Activated CD8-positive, alpha-beta T cell treated with anti-CD3 and anti-CD28 coated beads for 36 hours (primary cell): ENCODE results near the gene TNRC6C. TPM values are rescaled to one million over a fixed set of nuclear protein-coding genes. Genes with fewer than 3 reads are reported as not detected.
A peak's percentile ranks its signal among the peaks of the same experiment; 100 is the strongest.

Experiments used
- ATAC-seq: fragments of 200-7000 bp; cut with Tn5 transposase; one replicate; pipeline ENCODE4 v1.10.0; 2021; ENCODE audit warnings: mild to moderate bottlenecking, moderate library complexity
- CTCF ChIA-PET: fragments of 350-600 bp; sonication (Branson Sonifier 250); formaldehyde crosslinking; loops from one replicate; lab custom pipeline; 2021; ENCODE audit warnings: antibody characterized with exemption; lab: Charles Lee
- POLR2A ChIA-PET: fragments of 350-600 bp; sonication (Branson Sonifier 250); formaldehyde crosslinking; loops from one replicate; lab custom pipeline; 2021; ENCODE audit warnings: antibody characterized with exemption; lab: Charles Lee
- DNase-seq: peaks from one replicate; pipeline ENCODE4 v3.0.0-alpha.2; 2020
- H3K27ac Mint-ChIP-seq: one replicate; pipeline ENCODE4 v1.8.0; 2021; ENCODE audit warnings: mild to moderate bottlenecking, mixed read lengths
- H3K27me3 Mint-ChIP-seq: one replicate; pipeline ENCODE4 v1.8.0; 2021; ENCODE audit warnings: mixed read lengths
- H3K36me3 Mint-ChIP-seq: one replicate; pipeline ENCODE4 v1.8.0; 2021; ENCODE audit warnings: low read depth, mixed read lengths
- H3K4me1 Mint-ChIP-seq: one replicate; pipeline ENCODE4 v1.8.0; 2021; ENCODE audit warnings: low read depth, mixed read lengths
- H3K4me3 Mint-ChIP-seq: one replicate; pipeline ENCODE4 v1.8.0; 2021; ENCODE audit warnings: mild to moderate bottlenecking, moderate library complexity, mixed read lengths
- H3K9me3 Mint-ChIP-seq: one replicate; pipeline ENCODE4 v1.8.0; 2021; ENCODE audit warnings: mixed read lengths
- CTCF ChIP-seq: fragments of 200-600 bp; IDR thresholded peaks from one replicate; pipeline ENCODE4 v1.8.0; 2022; ENCODE audit warnings: antibody characterized with exemption, mild to moderate bottlenecking
- intact Hi-C: fragments of 100-400 bp; cut with micrococcal nuclease; formaldehyde crosslinking; loops from one replicate; pipeline ENCODE4 v1.10.0; 2022
- total RNA-seq, 2 experiments: library from RNA; stranded (reverse); gene quantifications; one replicate each; pipeline ENCODE4 v1.2.3, GENCODE V29; 2021

The TNRC6C gene
- total RNA-seq, 2 experiments from 2014 or later, result 26.4 to 26.6 TPM

- CTCF ChIA-PET, result interaction anchor here (4.0 kb wide), 1 partner anchor 11 kb away, joined by 53 read pairs; no protein-coding TSS in a partner anchor
- POLR2A ChIA-PET, result no interaction called here
- peaks cover 4% of the 10 kb centered on the region for H3K4me1 Mint-ChIP-seq
- H3K27me3 Mint-ChIP-seq, result no peaks in the 10 kb centered on the region
- no peak for DNase-seq
- ATAC-seq, result no peak
- no peak overlapping the region for H3K4me3 Mint-ChIP-seq
- intact Hi-C loops, result no loop called here
- no peak overlapping the region for H3K27ac Mint-ChIP-seq
- H3K9me3 Mint-ChIP-seq, result no peaks in the 10 kb centered on the region
- H3K36me3 Mint-ChIP-seq, result peaks cover 27% of the 10 kb centered on the region
- TF ChIP-seq CTCF, result no peak
Observed at GRCh38 chr17:78086740-78087139, 128.2 kb downstream of the TNRC6C start.

GRCh38 chr17:78088529-78088928, 130.0 kb downstream of the TNRC6C start:
- peaks cover 34% of the 10 kb centered on the region for H3K36me3 Mint-ChIP-seq
- intact Hi-C loops, result no loop called here

GRCh38 chr17:78089576-78090281, 131.2 kb downstream of the TNRC6C start:
- TF ChIP-seq CTCF, result no peak
- POLR2A ChIA-PET, result no interaction called here
- peaks cover 40% of the 10 kb centered on the region for H3K36me3 Mint-ChIP-seq
- no peak for DNase-seq
- CTCF ChIA-PET, result interaction anchor here (2.0 to 2.9 kb wide), 2 partner anchors 47 to 76 kb away, joined by 7 to 8 read pairs; no protein-coding TSS in a partner anchor
- intact Hi-C loops, result no loop called here
- H3K27me3 Mint-ChIP-seq, result no peaks in the 10 kb centered on the region
- H3K27ac Mint-ChIP-seq, result peak overlapping the region; percentile 66
- H3K4me3 Mint-ChIP-seq, result no peak overlapping the region
- ATAC-seq, result no peak
- H3K4me1 Mint-ChIP-seq, result peaks cover 8% of the 10 kb centered on the region
- H3K9me3 Mint-ChIP-seq, result no peaks in the 10 kb centered on the region

More at GRCh38 chr17:78088529-78088928, 130.0 kb downstream of the TNRC6C start:
- no peak for ATAC-seq
- no peak for TF ChIP-seq CTCF
- Mint-ChIP-seq H3K4me1 (peaks cover 8% of the 10 kb centered on the region), H3K4me3 (no peak overlapping the region), H3K27ac (no peak overlapping the region), H3K9me3 (no peaks in the 10 kb centered on the region), H3K27me3 (no peaks in the 10 kb centered on the region)
- POLR2A ChIA-PET, result no interaction called here
- CTCF ChIA-PET, result interaction anchor here (1.3 to 2.0 kb wide), 2 partner anchors 69 to 75 kb away, joined by 3 to 7 read pairs; no protein-coding TSS in a partner anchor
- DNase-seq, result no peak

DNA sequence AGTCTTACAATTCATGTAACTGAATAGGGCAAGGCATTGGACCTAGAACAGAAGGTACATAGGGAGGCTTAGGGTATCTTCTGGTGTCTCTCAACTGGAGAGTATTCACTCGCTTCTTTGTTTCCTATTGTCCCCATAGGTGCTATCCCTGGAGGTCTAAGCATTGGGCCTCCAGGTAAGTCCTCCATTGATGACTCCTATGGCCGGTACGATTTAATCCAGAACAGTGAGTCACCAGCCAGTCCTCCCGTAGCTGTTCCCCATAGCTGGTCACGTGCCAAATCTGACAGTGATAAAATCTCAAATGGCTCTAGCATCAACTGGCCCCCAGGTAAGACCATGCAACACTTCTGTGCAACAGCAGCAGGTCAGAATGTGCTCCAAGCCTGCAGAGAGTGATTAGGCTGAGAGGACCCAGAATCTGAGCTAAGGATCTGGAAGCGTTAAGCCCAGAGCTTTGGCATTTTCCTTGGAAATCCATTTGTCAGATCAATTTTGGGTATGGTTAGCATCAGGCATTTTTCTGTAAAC, 134.4 kb downstream of the TNRC6C start:
- Mint-ChIP-seq H3K36me3 (peaks cover 31% of the 10 kb centered on the region), H3K27me3 (no peaks in the 10 kb centered on the region), H3K27ac (no peak overlapping the region), H3K4me3 (no peak overlapping the region), H3K9me3 (no peaks in the 10 kb centered on the region), H3K4me1 (peaks cover 8% of the 10 kb centered on the region)
- ATAC-seq (no peak), DNase-seq (no peak)
- intact Hi-C loops, result no loop called here
- ChIA-PET CTCF (interaction anchor here (0.9 to 1.5 kb wide), 6 partner anchors 9 to 110 kb away, joined by 3 to 6 read pairs (median 5); no protein-coding TSS in a partner anchor), POLR2A (no interaction called here)
- TF ChIP-seq CTCF, result no peak

- H3K9me3 Mint-ChIP-seq, result no peaks in the 10 kb centered on the region
- no peak overlapping the region for H3K4me3 Mint-ChIP-seq
- H3K36me3 Mint-ChIP-seq, result peaks cover 45% of the 10 kb centered on the region
- intact Hi-C loops, result no loop called here
- no peak overlapping the region for H3K27ac Mint-ChIP-seq
- CTCF ChIA-PET, result interaction anchor here (0.6 to 7.5 kb wide), 2 partner anchors 10 to 76 kb away, joined by 3 to 53 read pairs; no protein-coding TSS in a partner anchor
- peaks cover 5% of the 10 kb centered on the region for H3K4me1 Mint-ChIP-seq
- ATAC-seq (no peak), DNase-seq (no peak)
- POLR2A ChIA-PET, result interaction anchor here (1.0 to 1.9 kb wide), 2 partner anchors 11 to 26 kb away, joined by 3 to 10 read pairs; no protein-coding TSS in a partner anchor
- no peaks in the 10 kb centered on the region for H3K27me3 Mint-ChIP-seq
- TF ChIP-seq CTCF, result no peak
Observed at GRCh38 chr17:78095035-78095434, 136.5 kb downstream of the TNRC6C start.
